Jurkat, Clone E6-1 (cell line): ENCODE data around the gene FILIP1. TPM values are rescaled to one million over a fixed set of nuclear protein-coding genes. Genes with fewer than 3 reads are reported as not detected.
A peak's percentile ranks its signal among the peaks of the same experiment; 100 is the strongest.

Source experiments
- DNase-seq: peaks from one replicate; pipeline ENCODE4 v3.0.0-alpha.2; 2011; ENCODE audit warnings: low read depth, low spot score
- H3K4me3 ChIP-seq: 2 replicates; pipeline ENCODE4 v1.5.1; 2011; ENCODE audit warnings: mild to moderate bottlenecking, low read length, control low read depth, moderate library complexity
- polyA plus RNA-seq: library from polyadenylated mRNA; unstranded; fragments of >200 nt; gene quantifications from one replicate; pipeline ENCODE4 v1.2.1, GENCODE V29; 2012; ENCODE audit warnings: missing spikeins; ENCODE audit not compliant: insufficient read length, insufficient read depth

FILIP1 gene
- not detected for polyA plus RNA-seq

- DNase-seq, result no peak
- no peak within 1 kb of the TSS for H3K4me3 ChIP-seq
Measured at GRCh38 chr6:75493400-75494064, at the start of gene FILIP1. FILIP1 (minus strand) TSS chr6:75493800; CDS start chr6:75414972, 78,828 bp downstream.

DNA sequence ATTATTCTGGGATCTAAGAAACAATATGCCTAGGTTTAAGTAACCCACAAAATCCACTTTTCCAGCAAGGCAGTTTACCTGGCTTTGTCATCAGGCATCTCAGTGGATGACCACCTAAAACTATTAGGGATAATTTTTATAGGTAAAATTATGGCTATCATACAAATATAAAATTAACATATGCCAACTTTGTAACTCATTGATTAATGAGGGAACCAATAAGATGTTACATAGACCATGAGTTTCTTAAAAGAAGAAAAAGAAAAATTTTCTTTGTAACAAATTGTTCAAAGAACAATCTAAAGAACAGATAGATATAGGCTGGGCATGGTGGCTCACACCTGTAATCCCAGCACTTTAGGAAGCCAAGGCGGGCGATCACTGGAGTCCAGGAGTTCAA, 49.7 kb upstream of the FILIP1 start:
- DNase-seq, result no peak
- no peak overlapping the region for H3K4me3 ChIP-seq

DNA sequence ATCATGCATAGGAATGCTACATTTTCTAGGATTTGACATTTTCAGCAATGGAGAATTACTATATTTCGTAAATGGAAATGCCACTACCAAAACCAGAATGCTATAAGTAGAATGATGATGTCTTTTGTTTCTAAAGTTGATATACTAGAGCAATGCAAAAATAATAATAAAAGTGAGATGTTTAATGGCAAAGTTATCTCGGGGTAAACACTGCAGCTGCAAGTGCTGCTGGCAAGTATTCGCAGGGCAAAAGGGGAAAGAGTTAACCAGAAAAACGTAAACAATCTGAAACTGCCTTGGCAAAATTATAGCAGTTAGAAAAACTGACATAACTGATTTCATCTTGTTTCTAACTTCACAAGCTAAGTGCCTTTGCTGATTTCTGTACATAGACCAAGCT, 45.5 kb upstream of the FILIP1 start:
- H3K4me3 ChIP-seq, result no peak overlapping the region
- DNase-seq, result no peak

- H3K4me3 ChIP-seq, result no peak overlapping the region
- DNase-seq, result no peak
Measured at GRCh38 chr6:75532521-75532920, 38.9 kb upstream of the FILIP1 start.

- DNase-seq, result no peak
Measured at GRCh38 chr6:75531174-75531573, 37.6 kb upstream of the FILIP1 start.

GRCh38 chr6:75530696-75531095, 37.1 kb upstream of the FILIP1 start:
- DNase-seq, result no peak
- H3K4me3 ChIP-seq, result no peak overlapping the region

More at GRCh38 chr6:75531174-75531573, 37.6 kb upstream of the FILIP1 start:
- H3K4me3 ChIP-seq, result no peak overlapping the region

DNA sequence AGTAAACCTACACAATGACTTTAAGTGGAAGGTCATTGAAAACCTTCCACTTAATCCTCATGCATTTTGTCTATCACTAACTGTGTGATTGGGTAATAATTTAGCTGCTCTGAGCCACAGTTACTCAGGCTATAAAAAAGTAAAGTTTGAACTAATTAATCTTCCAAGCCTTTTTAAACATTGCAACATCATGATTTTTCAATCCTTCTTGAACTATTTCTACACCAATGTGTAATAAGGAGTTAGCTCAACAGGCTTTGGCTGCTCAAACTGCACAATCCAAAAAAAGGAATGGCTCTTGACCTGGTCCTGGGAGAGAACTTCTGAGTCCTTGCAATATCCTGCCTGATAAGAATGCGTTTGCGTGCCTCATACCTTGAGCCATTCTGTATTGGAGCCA, 34.8 kb upstream of the FILIP1 start:
- H3K4me3 ChIP-seq, result no peak overlapping the region
- no peak for DNase-seq

GRCh38 chr6:75526502-75527127, 33.0 kb upstream of the FILIP1 start:
- H3K4me3 ChIP-seq, result no peak overlapping the region
- DNase-seq, result peak; percentile 49

DNA sequence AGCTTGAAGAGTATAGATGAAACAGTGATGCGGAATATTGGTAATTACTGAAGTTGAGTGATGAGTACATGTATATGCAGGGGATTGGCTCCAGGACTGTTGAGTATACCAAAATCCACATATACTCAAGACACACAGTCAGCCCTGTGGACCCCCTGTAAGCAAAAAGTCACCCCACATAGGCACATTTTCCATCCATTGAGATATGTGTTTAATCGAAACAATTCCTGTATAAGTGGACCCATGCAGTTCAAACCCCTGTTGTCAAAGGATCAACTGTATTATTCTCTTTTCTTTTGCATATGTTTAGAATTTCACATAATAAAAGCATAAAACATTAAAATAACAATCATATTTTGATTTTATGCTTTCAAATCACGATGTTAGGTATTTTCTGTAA, 32.1 kb upstream of the FILIP1 start:
- H3K4me3 ChIP-seq, result no peak overlapping the region
- DNase-seq, result no peak

GRCh38 chr6:75524322-75524972, 30.8 kb upstream of the FILIP1 start:
- H3K4me3 ChIP-seq, result no peak overlapping the region
- DNase-seq, result no peak

- no peak overlapping the region for H3K4me3 ChIP-seq
- DNase-seq, result no peak
Measured at GRCh38 chr6:75516757-75517156, 23.2 kb upstream of the FILIP1 start.

DNA sequence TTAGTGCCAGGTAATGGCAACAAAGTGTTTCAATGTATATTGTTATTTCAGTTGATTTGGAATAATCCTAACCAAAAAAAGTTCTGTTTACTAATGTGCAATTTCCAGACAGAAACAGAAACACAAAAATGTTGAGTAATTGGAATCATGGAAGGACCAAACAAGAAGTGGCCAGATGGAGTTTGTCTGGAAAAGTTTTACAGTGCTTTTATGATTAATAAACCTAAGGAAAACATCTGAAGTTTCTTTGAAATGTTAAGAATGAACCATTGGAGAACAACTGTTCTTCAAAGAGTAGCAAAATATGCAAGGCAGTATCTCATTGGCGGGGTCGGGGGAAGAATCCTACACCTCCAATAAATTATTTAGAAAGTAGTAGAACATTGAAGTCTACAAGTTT, 19.0 kb upstream of the FILIP1 start:
- no peak for DNase-seq
- H3K4me3 ChIP-seq, result no peak overlapping the region

DNA sequence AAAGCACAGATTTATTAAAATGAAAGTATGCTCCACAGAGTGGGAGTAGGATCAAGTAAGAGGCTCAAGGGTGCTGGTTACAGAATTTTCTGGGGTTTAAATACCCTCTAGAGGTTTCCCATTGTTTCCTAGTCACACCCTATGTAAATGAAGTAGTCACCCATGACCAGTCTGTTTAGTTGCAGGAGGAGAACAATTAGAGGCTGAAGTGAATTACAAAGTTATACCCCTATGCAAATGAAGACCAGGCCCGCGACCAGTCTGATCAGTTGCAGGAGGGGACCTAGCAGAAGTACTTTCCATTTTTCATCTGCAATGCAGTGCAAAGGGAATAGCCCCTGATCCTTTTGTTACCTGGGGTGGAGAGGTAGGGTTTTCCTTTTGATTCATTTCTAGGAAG, 11.8 kb upstream of the FILIP1 start:
- no peak overlapping the region for H3K4me3 ChIP-seq
- no peak for DNase-seq

DNA sequence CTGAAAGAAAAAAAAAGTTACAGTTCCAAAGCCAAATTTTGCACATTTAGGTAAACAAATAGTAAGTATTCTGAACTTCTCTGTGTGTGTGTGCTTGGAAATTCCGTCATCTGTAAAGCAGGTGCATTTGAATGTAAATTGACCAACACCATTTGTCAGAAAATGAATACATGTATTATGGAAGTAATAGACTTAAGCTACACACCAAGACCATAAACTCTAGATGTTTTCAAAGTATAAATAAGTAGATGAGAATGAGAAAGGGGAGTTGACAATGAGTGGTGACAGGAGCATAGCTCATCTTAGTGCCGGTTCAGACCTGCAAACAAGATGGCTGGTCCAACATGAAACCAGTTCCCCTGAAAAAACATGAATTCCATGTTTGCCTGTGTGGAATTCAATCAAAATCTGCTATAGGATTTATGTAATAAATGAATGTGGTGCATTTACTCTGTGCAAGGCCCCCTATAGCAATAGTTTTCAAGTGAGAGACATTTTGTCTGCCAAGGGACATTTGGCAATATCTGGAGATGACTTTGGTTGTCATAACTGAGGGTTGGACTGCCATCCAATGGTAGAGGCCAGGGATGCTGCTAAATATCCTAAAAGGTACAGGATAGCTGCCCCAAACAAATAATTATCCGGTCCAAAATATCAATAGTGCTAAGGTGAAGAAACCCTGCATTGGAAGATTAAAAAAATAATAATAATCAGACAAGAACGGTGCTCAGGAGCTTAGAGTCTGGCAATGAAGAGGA, 11.0 kb upstream of the FILIP1 start:
- H3K4me3 ChIP-seq, result no peak overlapping the region
- no peak for DNase-seq

DNA sequence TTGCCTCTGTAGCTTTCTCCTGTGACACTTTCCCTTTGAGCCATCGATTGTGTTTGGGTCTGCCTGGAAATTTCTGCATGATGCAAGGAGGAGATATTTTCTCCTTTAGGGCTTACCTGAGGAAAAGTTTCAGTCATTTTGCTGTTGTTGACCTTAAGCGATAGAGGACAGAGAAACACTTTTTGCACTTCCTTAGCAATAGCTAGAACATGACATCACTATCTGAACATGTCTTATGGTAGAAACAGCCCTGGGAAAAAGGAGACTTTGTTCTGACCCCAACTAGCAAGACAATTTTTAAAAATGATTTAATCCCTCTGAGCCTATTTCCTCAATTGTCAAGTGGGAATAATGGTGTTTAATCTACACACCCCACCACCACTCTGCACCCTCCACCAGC, 9.7 kb upstream of the FILIP1 start:
- DNase-seq, result no peak
- no peak overlapping the region for H3K4me3 ChIP-seq

DNA sequence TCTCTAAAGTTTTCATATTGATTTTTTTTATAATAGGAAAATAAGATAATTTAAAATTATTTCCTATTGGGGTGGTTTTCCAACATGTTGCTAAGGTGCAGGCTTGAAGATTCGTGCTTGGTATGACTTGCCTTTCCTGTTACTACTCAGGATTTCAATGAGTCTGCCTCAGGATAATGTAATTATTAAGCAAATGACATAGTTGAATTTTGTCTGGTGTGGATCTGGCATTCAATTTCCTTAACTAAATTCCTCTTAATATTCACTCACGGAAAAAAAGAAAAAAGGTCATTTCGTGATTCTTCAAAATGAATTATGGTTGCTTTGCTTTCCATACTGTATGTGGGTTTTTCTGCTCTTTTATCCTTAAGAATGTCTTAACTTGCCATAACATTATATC, 9.3 kb upstream of the FILIP1 start:
- no peak for DNase-seq

GRCh38 chr6:75501756-75502155, 8.2 kb upstream of the FILIP1 start:
- H3K4me3 ChIP-seq, result no peak overlapping the region
- no peak for DNase-seq

More for the DNA sequence above, 9.3 kb upstream of the FILIP1 start:
- no peak overlapping the region for H3K4me3 ChIP-seq

- H3K4me3 ChIP-seq, result no peak overlapping the region
- DNase-seq, result no peak
Measured at GRCh38 chr6:75499640-75500039, 6.0 kb upstream of the FILIP1 start.

DNA sequence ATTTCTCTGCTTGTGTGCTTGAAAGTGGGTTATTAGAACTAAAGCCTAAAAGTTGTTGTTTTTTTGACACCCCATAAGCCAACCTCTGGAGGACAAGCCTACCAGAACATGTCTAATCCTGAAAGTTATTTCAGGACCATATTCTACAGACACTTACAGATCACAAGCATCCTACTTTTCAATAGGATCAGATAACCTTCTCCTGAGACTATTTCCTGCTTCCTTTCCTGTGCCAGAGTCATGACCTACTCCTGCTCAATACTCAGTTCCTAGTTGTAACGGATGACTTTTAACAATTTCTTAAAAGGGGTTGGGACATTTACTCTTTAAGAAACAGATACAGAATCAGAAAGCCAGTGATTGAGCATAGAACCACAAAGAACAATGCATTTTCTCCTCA, 5.3 kb upstream of the FILIP1 start:
- DNase-seq, result no peak
- H3K4me3 ChIP-seq, result no peak overlapping the region

DNA sequence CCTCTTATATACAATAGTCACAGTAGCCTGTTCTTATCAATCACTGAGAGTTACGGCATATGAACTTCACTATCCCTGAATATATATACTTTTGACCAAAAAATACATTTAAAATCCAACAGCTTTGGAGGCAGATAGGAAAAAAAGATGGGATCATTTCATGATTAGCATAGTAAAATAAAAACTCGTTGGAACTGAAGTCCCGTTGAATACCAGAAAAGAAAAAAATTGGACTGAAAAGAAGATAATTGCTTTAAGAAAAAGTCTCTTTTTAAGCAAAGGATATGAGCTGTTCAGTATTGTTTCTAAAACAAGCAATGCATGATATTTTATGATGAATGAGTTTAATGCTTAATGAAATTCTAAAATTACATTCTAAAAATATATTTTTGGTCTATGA, 4.4 kb upstream of the FILIP1 start:
- DNase-seq, result no peak
- H3K4me3 ChIP-seq, result no peak overlapping the region
